BLaER1 (cell line): ENCODE measurements around the gene LMO7.

ENCODE experiments used
- H3K27ac ChIP-seq: shearing (Covaris generic); formaldehyde crosslinking; 2 replicates; pipeline ENCODE4 v1.8.1; 2022
- H3K27me3 ChIP-seq: shearing (Covaris generic); formaldehyde crosslinking; 2 replicates; pipeline ENCODE4 v1.8.1; 2022
- H3K36me3 ChIP-seq: shearing (Covaris generic); formaldehyde crosslinking; 2 replicates; pipeline ENCODE4 v1.8.1; 2022
- H3K4me1 ChIP-seq: shearing (Covaris generic); formaldehyde crosslinking; 2 replicates; pipeline ENCODE4 v1.8.1; 2022
- H3K4me2 ChIP-seq: shearing (Covaris generic); formaldehyde crosslinking; 2 replicates; pipeline ENCODE4 v1.8.1; 2022
- H3K4me3 ChIP-seq: shearing (Covaris generic); formaldehyde crosslinking; 2 replicates; pipeline ENCODE4 v1.8.1; 2022
- H3K9ac ChIP-seq: shearing (Covaris generic); formaldehyde crosslinking; 2 replicates; pipeline ENCODE4 v1.8.1; 2022
- H3K9me3 ChIP-seq: shearing (Covaris generic); formaldehyde crosslinking; 2 replicates; pipeline ENCODE4 v1.8.1; 2022
- H4K20me1 ChIP-seq: shearing (Covaris generic); formaldehyde crosslinking; 2 replicates; pipeline ENCODE4 v1.8.1; 2022
- Cebpa-rat ChIP-seq: shearing (Covaris generic); IDR thresholded peaks from 2 replicates; pipeline ENCODE4 v1.8.1; 2022

Gene LMO7

GRCh38 chr13:75889427-75889826 lies 253.3 kb downstream of the LMO7 start:
- Histone ChIP-seq H3K27me3 (no peaks in the 10 kb centered on the region), H3K4me3 (no peak overlapping the region), H3K27ac (no peak overlapping the region), H4K20me1 (no peaks in the 10 kb centered on the region), H3K9ac (no peak overlapping the region), H3K4me2 (no peak overlapping the region), H3K4me1 (no peaks in the 10 kb centered on the region), H3K9me3 (no peaks in the 10 kb centered on the region), H3K36me3 (no peaks in the 10 kb centered on the region)
- no peak for TF ChIP-seq Cebpa-rat

DNA sequence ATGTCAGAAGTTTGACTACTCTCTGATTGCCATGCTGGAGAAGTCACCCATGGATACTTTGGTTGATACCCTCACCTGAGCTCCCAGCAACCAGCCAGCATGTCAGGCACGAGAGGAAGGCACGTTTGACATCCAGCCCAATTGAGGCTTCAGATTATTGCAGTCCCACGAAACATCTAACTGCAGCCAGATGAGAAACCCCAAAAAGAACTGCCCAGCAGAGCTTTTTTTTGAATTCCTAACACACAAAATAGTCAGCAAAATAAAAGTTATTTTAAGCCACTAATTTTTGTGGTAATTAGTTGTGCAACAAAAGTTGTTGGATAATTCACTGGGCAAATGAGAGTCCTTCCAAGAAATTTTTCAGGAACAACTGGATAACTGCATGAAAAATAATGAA lies 259.0 kb downstream of the LMO7 start:
- H3K36me3 ChIP-seq, result no peaks in the 10 kb centered on the region
- no peak for TF ChIP-seq Cebpa-rat
- peaks cover 5% of the 10 kb centered on the region for H3K9me3 ChIP-seq
- H3K27ac ChIP-seq, result no peak overlapping the region
- no peak overlapping the region for H3K4me3 ChIP-seq
- no peak overlapping the region for H3K9ac ChIP-seq
- no peaks in the 10 kb centered on the region for H3K4me1 ChIP-seq
- no peaks in the 10 kb centered on the region for H3K27me3 ChIP-seq
- H3K4me2 ChIP-seq, result no peak overlapping the region
- no peaks in the 10 kb centered on the region for H4K20me1 ChIP-seq

DNA sequence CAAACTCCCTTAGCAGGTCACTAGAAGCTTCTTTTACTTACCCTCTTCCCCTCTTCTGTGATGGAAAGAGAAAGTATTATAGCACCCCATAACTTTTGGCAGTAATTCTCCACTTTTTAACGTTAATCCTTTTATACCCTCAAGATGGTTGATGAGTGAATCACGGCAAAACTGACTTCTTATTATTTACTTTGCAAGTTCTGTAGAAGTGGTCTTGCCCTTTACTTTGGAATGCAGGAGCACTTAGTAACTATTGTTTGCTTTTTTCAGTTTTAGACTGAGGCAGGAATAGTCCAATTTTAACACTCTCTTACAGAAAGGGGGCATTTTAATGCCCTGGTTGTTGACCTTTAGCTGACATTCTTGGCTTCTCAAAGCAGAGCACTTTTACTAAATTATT lies 260.1 kb downstream of the LMO7 start:
- no peak overlapping the region for H3K27ac ChIP-seq
- H3K4me3 ChIP-seq, result no peak overlapping the region
- H4K20me1 ChIP-seq, result no peaks in the 10 kb centered on the region
- no peaks in the 10 kb centered on the region for H3K4me1 ChIP-seq
- no peaks in the 10 kb centered on the region for H3K36me3 ChIP-seq
- no peaks in the 10 kb centered on the region for H3K27me3 ChIP-seq
- H3K4me2 ChIP-seq, result no peak overlapping the region
- no peak for TF ChIP-seq Cebpa-rat
- H3K9me3 ChIP-seq, result peaks cover 5% of the 10 kb centered on the region
- no peak overlapping the region for H3K9ac ChIP-seq

DNA sequence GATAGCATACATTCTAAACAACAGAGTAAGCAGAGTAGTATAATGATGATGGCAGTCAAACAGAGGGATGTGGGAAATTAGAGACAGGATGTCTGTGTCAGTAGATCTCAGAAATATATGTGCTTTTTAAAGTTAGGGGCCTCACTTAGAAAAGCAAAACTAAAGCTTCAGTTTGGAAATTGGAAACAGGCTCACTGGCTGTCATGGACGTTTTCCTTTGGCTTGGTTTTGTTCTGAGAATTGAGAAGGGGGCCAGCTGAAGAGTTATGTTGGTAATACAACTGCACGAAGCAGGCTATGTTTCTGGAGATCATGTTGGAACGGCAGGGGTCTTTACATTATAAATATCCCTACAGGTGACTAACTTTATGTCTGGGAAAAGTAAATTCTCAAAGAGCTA lies 261.3 kb downstream of the LMO7 start:
- Histone ChIP-seq H3K4me3 (no peak overlapping the region), H4K20me1 (no peaks in the 10 kb centered on the region), H3K36me3 (no peaks in the 10 kb centered on the region), H3K27ac (no peak overlapping the region), H3K4me1 (no peaks in the 10 kb centered on the region), H3K4me2 (no peak overlapping the region), H3K9me3 (peaks cover 5% of the 10 kb centered on the region), H3K9ac (no peak overlapping the region), H3K27me3 (no peaks in the 10 kb centered on the region)
- no peak for TF ChIP-seq Cebpa-rat

DNA sequence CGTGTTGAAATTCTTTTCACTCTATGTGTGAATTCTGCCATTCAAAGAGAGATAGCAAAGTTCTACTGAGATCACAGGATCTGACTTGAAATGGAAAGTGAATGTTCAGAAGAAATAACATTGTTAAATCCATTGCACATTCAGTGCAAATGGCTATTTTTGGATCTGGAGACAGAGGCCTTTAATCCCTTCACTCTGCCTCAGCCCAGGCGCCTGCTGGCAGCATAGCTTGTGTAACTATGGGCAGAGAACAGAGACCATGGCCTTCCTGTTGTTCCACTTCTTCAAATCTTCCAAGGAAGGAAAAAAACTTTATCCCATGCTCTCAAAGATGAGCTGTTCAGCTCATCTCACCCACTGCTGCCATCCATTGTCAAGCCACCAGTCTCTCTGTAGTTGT lies 265.4 kb downstream of the LMO7 start:
- TF ChIP-seq Cebpa-rat, result no peak
- H4K20me1 ChIP-seq, result no peaks in the 10 kb centered on the region
- no peak overlapping the region for H3K27ac ChIP-seq
- no peak overlapping the region for H3K9ac ChIP-seq
- peaks cover 5% of the 10 kb centered on the region for H3K9me3 ChIP-seq
- no peaks in the 10 kb centered on the region for H3K27me3 ChIP-seq
- H3K36me3 ChIP-seq, result no peaks in the 10 kb centered on the region
- no peak overlapping the region for H3K4me2 ChIP-seq
- H3K4me1 ChIP-seq, result no peaks in the 10 kb centered on the region
- H3K4me3 ChIP-seq, result no peak overlapping the region

GRCh38 chr13:75902166-75903104 lies 266.3 kb downstream of the LMO7 start:
- Histone ChIP-seq H3K36me3 (no peaks in the 10 kb centered on the region), H3K4me1 (no peaks in the 10 kb centered on the region), H3K27me3 (no peaks in the 10 kb centered on the region), H3K9ac (no peak overlapping the region), H3K9me3 (peaks cover 5% of the 10 kb centered on the region), H3K27ac (no peak overlapping the region), H4K20me1 (no peaks in the 10 kb centered on the region), H3K4me3 (no peak overlapping the region), H3K4me2 (no peak overlapping the region)
- no peak for TF ChIP-seq Cebpa-rat

- Histone ChIP-seq H3K9ac (no peak overlapping the region), H3K27ac (no peak overlapping the region), H3K4me2 (no peak overlapping the region), H3K4me1 (no peaks in the 10 kb centered on the region), H3K9me3 (peaks cover 5% of the 10 kb centered on the region), H3K36me3 (no peaks in the 10 kb centered on the region), H3K4me3 (no peak overlapping the region), H3K27me3 (no peaks in the 10 kb centered on the region), H4K20me1 (no peaks in the 10 kb centered on the region)
- TF ChIP-seq Cebpa-rat, result no peak
These were observed 267.9 kb downstream of the LMO7 start for GRCh38 chr13:75904012-75904411.

GRCh38 chr13:75906315-75906714 lies 270.2 kb downstream of the LMO7 start:
- Histone ChIP-seq H3K36me3 (no peaks in the 10 kb centered on the region), H3K4me1 (no peaks in the 10 kb centered on the region), H4K20me1 (no peaks in the 10 kb centered on the region), H3K4me2 (no peak overlapping the region), H3K9me3 (no peaks in the 10 kb centered on the region), H3K9ac (no peak overlapping the region), H3K27me3 (no peaks in the 10 kb centered on the region), H3K4me3 (no peak overlapping the region), H3K27ac (no peak overlapping the region)
- no peak for TF ChIP-seq Cebpa-rat

- H3K9me3 ChIP-seq, result no peaks in the 10 kb centered on the region
- H3K4me2 ChIP-seq, result no peak overlapping the region
- H3K36me3 ChIP-seq, result no peaks in the 10 kb centered on the region
- H3K27me3 ChIP-seq, result no peaks in the 10 kb centered on the region
- H3K27ac ChIP-seq, result no peak overlapping the region
- no peak for TF ChIP-seq Cebpa-rat
- no peaks in the 10 kb centered on the region for H4K20me1 ChIP-seq
- H3K9ac ChIP-seq, result no peak overlapping the region
- H3K4me3 ChIP-seq, result no peak overlapping the region
- no peaks in the 10 kb centered on the region for H3K4me1 ChIP-seq
These were observed 270.9 kb downstream of the LMO7 start for GRCh38 chr13:75907044-75907443.

- Histone ChIP-seq H3K4me1 (no peaks in the 10 kb centered on the region), H3K27me3 (no peaks in the 10 kb centered on the region), H3K36me3 (no peaks in the 10 kb centered on the region), H3K27ac (no peak overlapping the region), H3K4me3 (no peak overlapping the region), H3K9me3 (no peaks in the 10 kb centered on the region), H4K20me1 (no peaks in the 10 kb centered on the region), H3K9ac (no peak overlapping the region), H3K4me2 (no peak overlapping the region)
- no peak for TF ChIP-seq Cebpa-rat
These were observed 272.0 kb downstream of the LMO7 start for GRCh38 chr13:75908141-75908540.
